Prostate gland (tissue), 2 donors: ENCODE data around the gene CDH13.

Experiments
- POLR2A ChIP-seq: fragments of 450-650 bp; IDR thresholded peaks from one replicate; pipeline ENCODE4 v1.6.1; 2016; ENCODE audit warnings: antibody characterized with exemption, mild to moderate bottlenecking
- TF ChIP-seq, protein P1 (sequence below), 4 experiments: fragments of 200-600 bp in 2 of 4; fragments of 450-650 bp in 2 of 4; sonication (generic) in 2 of 4; IDR thresholded peaks; 1 replicate in 3 of 4; 2 replicates in 1 of 4; pipeline ENCODE4 v1.5.1; 2016 to 2019; ENCODE audit warnings: antibody characterized with exemption in 4 of 4, mild to moderate bottlenecking in 2 of 4, moderate library complexity in 2 of 4

DNA sequence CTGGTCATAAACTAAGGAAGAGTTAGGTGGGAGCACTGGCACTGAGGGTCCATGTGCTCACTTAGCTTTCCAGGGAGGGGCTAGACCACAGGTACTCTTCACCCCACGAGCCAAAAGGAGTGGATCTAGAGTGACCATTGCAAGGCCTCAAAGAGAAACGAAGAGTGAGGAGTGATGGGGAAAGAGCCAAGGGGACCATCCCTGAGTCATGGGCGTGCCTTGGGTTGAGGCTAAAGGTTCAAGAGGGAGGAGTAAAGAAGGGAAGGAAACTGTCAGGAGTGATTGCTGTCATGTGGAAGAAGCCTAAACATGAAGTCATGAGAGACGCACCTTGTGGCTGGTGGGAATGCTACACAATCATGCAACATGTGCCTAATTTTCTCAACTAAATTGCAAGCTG is 141.0 kb downstream of the CDH13 start:
- TF ChIP-seq, protein P1, sequence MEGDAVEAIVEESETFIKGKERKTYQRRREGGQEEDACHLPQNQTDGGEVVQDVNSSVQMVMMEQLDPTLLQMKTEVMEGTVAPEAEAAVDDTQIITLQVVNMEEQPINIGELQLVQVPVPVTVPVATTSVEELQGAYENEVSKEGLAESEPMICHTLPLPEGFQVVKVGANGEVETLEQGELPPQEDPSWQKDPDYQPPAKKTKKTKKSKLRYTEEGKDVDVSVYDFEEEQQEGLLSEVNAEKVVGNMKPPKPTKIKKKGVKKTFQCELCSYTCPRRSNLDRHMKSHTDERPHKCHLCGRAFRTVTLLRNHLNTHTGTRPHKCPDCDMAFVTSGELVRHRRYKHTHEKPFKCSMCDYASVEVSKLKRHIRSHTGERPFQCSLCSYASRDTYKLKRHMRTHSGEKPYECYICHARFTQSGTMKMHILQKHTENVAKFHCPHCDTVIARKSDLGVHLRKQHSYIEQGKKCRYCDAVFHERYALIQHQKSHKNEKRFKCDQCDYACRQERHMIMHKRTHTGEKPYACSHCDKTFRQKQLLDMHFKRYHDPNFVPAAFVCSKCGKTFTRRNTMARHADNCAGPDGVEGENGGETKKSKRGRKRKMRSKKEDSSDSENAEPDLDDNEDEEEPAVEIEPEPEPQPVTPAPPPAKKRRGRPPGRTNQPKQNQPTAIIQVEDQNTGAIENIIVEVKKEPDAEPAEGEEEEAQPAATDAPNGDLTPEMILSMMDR (IDR thresholded peaks at IDR 0.05), result no peak
- TF ChIP-seq POLR2A, result no peak
